ENCODE measurements around the gene TEAD1.

- no peak for TF ChIP-seq CTCF (conservative IDR thresholded peaks at IDR 0.05; ENCODE audit: low read length)
- no peak for TF ChIP-seq EZH2phosphoT487 (IDR thresholded peaks at IDR 0.05; ENCODE audit: borderline replicate concordance, low read depth, low read length)
These were observed 216.3 kb downstream of the TEAD1 start for GRCh38 chr11:12890476-12890875.
